Astrocyte (in vitro differentiated cells and primary cell): Measurements from ENCODE around the gene MRPS2.

ENCODE experiments used
- EZH2 ChIP-seq: IDR thresholded peaks from 2 replicates; pipeline ENCODE4 v1.6.1; 2012; ENCODE audit warnings: mild to moderate bottlenecking, low read length, inconsistent platforms; ENCODE audit not compliant: insufficient read depth
- TF ChIP-seq, protein P1 (sequence below): IDR thresholded peaks from 2 replicates; pipeline ENCODE4 v1.5.1; 2011; ENCODE audit warnings: low read depth, mild to moderate bottlenecking, inconsistent platforms, low read length, moderate library complexity; ENCODE audit not compliant: insufficient read depth

- TF ChIP-seq, protein P1, sequence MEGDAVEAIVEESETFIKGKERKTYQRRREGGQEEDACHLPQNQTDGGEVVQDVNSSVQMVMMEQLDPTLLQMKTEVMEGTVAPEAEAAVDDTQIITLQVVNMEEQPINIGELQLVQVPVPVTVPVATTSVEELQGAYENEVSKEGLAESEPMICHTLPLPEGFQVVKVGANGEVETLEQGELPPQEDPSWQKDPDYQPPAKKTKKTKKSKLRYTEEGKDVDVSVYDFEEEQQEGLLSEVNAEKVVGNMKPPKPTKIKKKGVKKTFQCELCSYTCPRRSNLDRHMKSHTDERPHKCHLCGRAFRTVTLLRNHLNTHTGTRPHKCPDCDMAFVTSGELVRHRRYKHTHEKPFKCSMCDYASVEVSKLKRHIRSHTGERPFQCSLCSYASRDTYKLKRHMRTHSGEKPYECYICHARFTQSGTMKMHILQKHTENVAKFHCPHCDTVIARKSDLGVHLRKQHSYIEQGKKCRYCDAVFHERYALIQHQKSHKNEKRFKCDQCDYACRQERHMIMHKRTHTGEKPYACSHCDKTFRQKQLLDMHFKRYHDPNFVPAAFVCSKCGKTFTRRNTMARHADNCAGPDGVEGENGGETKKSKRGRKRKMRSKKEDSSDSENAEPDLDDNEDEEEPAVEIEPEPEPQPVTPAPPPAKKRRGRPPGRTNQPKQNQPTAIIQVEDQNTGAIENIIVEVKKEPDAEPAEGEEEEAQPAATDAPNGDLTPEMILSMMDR, result no peak
- no peak for TF ChIP-seq EZH2
These were observed 14.8 kb downstream of the MRPS2 start for GRCh38 chr9:135515083-135515951.
